NCI-H2081 treated with DMSO at 0.1 percent for 48 hours (cell line): ENCODE results near the gene RIPPLY2.
"Not testable (repeated sequence)": the region's sequence is repeated elsewhere in the genome, so short reads cannot be mapped to it uniquely, and the experiment has no call there.

Source experiments
- DNase-seq: peaks from one replicate; lab custom pipeline; 2025; lab: John Stamatoyannopoulos, UW

Gene RIPPLY2

DNA sequence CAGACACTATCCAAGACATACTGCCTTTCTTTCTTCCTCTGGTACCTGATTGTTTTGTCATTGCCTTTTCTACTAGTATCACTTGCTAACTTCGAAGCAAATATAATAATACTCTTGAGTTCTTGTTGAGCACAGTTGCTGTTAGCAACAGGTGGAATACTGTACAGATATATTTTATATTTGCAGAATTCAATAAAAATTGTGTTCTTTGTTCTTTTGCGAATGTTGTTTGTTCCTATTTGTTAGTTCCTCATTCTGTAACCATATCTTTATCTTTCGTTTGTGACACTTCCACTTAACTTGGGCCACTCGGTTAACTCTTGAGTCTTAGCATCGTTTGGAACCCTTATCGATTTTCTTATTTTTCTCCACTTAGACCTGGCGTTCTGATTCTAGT lies 7.2 kb downstream of the RIPPLY2 start:
- no peak for DNase-seq

DNA sequence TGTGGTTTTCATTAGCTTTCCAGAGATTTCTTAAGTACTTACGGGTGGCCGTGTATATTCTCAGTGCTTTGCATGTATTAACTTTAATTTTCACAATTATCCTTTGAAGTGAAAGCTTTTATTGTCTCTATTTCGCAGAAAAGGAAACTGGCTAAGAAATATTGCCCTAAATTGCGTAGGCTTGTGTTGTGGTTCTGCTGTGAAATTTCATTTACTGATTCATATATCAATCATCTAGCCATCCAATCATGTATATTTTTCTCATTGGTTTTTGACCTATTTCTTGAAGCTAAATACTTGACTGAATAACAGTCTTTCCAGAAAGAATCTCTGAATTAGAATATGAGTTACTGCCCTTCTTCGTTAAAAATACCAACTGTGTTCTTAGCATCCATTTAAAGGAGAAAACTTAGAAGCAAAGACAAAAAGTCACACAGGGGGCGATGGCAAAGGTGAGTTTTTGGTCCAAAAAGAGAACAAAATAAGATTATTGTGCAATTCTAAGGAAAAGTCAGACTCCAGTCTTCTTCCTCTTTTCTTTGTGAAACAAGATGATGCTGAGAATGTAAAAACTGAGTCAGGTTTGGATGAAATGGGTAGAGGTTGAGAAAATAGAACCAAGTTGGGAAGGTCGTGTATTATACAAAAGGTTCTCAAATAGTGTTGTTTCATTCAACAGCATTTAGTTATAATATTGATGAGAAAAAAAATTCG lies 7.8 kb downstream of the RIPPLY2 start:
- no peak for DNase-seq

DNA sequence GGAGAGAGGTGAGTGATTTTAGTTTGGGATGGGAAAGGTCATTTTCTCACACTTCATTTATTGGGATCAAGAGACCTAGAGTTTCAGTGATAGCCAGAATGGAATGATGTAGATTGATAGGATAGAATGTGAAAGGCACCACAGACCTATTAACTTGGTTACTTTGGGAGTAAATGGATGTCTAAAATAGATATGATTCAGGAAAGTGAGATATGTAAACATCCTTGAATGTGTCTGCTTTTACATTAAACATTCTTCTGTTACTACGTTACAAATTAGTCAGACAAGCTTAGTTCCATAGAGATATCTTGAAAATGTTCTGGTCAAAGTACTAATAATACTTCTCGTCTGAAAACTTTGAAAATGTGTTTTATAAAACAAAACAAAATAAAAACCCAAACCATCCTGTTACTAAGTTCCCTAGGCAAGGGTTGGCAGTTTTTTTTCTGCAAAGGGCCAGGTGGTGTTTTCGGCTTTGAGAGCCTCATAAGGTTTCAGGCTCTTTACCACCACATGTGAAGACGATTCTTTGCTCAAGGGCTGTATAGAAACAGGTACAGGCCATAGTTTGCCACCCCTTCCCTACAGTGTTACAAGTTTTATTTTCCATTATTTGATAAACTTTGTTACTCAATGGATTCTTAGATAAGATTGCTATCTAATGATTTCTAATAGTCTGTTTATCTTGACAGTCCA lies 9.8 kb downstream of the RIPPLY2 start:
- DNase-seq = no peak

DNA sequence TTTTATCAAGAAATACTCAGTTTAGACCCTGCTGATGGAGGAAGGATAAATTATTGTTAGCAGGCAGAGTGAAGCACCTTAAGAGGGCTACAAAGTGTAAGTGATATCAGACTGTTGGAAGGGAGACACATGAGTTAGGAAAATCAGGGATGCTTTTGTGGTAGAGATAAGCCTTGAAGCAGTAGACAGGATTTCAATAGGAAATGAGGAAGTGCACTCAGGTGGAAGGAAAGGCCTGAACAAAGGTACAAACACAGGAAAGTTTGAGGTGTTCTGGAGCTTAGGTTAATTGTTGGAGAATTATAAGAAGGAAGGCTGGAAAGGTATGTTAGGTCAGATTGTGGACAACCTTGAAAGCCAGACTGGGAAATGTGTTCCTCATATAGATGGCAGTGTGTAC lies 13.9 kb downstream of the RIPPLY2 start:
- no peak for DNase-seq

DNA sequence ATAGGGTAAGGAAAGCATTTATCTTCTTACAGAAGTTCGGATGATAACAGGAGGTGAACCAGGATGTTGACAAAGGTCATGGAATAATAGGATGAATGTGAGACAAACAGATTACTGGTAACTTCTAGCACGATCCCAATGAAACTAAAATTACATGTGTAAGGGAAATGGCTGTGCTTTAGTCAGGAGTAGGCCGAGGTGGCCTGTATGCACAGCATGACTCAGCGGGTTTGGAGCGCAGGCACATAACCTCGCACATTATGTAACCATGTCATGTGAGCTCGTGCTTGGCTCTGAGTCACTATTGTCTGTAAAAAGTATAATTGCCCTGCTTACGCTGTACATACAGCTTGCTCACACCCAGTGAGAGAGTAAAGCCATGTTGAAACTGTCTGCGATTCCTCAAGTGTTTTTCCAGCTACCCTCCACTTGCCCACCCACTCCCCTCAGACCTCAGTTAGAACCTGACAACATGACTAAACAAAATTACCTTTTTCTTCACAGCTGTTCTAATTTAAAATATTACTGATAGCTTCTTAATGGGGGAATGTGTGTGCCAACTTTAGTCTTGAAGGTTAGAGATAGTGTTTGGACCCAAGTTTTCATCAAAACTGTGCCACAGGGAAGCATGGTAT lies 14.5 kb downstream of the RIPPLY2 start:
- no peak for DNase-seq

DNA sequence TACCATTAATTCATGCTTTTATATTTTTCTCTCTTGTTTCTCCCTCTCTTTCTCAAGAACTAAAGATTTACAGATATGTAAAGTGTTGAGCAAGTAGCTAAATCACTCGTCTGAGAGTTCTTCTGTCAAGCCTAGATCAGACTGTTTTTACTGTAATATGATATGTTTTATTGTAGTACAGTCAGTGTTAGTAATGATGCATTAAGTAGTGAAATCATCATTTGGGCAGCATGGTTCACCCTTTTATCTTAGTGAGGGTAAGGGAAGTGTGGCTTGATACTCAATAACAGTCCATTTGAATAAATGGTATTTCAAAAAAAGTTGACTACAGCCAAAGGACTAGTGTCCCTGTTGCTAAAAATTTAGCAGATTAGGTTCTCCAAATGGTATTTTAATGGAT lies 15.5 kb downstream of the RIPPLY2 start:
- DNase-seq = no peak

DNA sequence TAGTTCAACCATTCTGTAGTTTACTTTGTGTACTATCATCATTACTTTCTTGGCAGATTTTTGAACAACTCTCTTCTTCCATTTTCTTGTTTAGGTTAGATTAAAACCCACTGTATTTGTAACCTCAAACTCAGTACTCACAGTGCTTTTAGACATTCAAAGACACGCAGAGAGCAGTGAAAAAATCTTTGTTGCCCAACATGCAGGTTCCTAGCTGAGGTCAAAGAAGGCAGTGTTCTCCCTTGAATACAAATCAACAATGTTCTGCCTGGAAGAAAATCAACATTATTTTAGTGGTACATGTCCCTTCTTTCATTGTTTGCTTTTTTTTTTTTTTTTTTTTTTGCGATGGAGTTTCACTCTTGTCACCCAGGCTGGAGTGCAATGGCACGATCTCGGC lies 17.5 kb downstream of the RIPPLY2 start:
- no peak for DNase-seq

DNA sequence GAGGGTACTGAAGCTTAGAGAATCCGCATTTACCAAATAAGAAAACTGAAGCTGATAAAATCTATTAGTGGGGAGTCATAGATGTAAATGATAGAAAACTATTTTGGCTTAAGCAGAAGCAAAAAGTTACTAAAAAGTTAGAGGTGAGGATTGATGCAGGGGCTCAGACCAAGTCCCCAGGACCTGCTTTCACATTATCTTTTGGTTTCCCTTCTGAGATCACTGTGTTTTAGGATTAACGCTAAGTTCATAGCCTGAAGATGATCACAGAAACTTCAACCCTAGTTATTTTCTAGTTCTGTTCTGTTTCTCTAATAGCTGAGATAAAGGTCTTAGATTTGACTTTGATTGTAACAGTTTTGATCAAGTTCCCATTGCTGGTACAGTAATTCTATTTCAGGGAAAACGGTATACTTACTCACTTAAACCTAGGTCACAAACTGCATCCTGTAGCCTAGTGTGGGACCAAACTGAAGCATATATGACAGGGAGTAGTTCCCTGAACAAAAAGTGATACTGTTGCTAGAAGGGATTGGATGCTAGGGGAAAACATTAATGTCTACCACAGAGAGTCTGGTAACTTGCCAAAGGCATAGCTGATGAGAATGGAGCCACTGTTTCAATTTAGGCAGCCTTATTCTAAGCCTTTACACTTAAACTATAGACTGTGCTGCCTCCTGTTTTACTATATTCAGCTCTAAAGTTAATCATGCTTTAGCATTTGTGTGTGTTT lies 19.4 kb downstream of the RIPPLY2 start:
- no peak for DNase-seq

DNA sequence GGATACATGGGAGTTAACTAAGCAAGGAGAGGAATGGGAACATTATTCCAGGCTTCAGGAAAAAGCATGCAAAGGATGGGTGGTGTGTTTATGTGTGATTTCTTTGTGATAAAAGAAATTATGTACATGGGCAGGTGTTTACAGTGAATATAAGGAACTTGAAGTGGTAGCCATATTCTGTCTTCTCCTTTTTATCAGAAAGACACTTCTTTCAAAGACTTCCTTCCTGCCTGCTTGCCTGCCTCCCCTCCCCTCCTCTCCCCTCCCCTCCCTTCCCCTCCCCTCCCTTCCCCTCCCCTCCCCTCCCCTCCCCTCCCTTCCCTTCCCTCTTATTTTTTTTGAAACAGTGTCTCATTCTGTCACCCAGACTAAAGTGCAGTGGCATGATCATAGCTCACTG lies 20.7 kb downstream of the RIPPLY2 start:
- no peak for DNase-seq

DNA sequence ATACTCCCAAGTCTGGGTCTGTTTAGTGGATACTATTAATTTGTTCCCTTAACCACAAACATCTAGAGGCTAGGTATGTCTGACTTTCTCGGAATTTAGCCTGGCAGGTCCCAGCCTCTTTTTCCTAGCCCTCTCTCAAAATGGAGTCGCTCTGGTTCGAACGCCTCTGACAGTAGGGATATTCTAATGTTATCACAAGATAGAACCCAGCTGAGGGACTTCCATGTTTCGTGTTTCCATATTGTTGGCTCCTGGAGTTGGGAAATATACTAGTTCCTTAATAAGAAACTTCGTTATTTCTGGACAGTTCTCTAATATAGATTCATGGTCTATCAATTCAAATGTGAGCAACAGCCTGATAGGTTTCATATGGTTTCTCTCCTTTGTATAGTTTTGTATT lies 22.7 kb downstream of the RIPPLY2 start:
- no peak for DNase-seq

DNA sequence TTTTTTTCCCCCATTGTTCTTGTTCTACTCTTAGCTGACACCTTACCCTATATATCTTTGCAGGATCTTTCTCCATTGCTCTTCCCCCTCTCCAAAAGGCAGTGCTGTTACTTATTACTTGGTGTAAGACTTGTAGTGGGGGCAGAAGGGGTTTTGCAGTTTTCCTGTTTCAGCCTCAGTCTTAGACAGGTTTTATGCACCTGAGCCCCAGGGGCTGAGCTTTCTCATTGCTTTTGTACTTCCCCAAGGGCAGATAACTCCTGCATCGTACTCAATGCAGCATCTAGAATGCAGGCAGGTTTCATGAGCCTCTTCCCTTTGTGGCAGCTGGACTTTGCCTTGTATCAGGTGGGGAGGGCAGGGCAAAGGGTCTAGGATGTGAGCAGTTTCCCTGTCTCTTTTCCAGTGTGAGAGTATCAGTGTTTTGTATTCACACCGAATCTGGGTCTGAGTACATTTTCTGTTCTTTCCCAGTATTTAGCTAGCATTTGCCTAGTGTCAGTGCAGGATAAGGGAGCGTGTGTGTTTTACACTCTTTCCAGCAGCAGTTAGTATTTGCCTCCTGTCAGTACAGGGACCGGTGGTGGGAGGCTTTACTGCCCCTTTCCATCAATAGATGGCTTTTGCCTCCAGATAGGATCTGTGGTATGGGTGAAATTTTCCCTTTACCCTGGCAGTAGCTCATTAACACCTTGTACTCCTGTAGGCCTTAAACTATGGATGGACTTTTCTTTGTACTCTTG lies 25.9 kb downstream of the RIPPLY2 start:
- DNase-seq = no peak

DNA sequence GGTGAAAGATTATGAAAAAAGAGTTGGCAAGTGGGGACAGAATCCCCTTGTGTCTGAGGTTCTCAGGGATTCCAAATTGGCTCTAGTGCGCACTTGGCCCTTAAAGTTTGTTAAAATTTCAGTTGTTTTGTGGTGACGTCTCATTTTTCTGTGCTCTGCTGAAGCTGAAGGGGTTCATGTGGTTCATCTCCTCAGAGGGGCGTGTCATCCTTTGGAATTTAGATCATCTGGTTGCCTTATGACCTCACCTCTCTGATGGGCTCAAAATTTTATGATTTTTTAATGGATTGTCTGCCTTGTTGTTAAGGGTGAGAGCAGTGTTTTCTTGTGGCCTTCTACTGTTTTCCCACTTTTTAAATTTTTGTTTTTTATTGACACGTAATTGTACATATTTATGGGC lies 26.6 kb downstream of the RIPPLY2 start:
- DNase-seq = no peak

DNA sequence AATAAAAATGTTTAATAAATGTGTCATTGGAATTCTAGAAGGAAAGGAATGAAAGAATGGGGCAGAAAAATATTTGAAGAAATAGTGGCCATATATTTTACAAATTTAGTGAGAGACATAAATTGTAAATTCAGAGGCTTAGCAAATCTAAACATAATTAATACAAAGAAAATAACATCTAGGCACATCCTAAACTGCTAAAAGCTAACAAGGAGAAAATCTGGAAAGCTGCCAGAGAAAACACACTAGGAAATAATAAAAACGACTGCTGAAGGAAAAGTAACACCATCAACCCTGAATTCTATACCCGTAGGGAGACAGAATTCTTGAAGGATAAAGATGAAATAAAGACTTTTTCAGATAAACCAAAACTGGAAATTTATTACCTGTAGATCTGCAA lies 30.1 kb downstream of the RIPPLY2 start:
- DNase-seq = no peak

DNA sequence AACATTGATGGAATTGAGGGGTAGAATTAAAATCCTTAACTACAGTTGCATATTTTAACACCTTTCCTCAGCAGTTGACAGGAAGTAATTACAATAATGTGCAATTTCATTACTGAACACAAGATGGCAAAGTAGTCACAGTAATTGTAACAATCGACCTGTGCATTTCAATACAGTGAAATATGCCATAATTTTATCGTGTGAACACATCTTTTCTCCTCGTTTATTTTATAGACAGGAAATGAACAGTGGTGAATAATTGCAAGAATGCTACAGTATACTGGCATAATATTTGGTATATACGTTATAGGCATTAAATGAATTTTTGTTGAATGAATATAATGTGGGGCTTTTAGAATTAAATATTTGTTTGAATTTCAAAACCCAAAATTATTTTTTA lies 31.4 kb downstream of the RIPPLY2 start:
- DNase-seq = peak; percentile 45

DNA sequence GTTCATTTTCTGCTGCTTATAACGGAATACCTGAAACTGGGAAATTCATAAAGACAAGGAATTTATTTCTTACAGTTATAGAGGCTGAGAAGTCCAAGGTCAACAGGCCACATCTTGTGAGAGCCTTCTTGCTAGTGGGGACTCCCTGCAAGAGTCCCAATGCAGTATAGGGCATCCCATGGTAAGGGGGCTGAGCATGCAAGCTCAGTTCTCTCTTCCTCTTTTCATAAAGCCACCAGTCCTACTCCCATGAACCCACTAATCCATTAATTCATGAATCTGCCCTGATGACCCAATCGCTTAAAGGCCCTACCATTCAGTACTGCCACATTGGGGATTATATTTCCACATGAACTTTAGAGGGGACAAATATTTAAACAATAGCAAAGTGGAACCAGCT lies 32.8 kb downstream of the RIPPLY2 start:
- DNase-seq = no peak

DNA sequence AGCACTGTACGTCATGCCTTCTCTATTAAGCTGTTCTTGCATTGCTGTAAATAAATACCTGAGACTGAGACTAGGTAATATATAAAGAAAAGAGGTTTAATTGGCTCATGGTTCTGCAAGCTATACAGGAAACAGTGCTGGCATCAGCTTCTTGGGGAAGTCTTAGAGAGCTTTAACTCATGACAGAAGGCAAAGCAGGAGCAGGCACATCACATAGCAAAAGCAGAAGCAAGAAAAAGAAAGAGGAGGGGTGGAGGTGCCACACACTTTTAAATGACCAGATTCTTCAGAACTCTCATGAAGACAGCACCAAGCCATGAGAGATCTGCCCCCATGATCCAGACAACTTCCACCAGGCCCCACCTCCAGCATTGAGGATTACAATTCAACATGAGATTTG lies 36.5 kb downstream of the RIPPLY2 start:
- no peak for DNase-seq

DNA sequence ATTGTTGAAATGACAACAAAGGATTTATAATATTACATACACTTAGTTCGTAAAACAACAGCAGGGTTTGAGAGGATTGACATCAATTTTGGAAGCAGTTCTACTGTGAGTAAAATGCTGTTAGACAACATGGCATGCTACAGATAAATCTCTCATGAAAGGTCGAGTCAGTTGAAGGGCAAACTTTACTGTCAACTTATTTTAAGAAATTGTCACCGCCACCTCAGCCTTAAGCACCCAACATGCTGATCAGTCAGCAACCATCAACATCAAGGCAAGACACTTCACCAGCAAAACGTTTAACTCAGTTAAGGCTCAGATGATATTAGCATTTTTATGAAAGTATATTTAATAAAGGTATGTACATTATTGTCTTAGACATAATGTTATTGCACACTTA lies 37.4 kb downstream of the RIPPLY2 start:
- DNase-seq = no peak

DNA sequence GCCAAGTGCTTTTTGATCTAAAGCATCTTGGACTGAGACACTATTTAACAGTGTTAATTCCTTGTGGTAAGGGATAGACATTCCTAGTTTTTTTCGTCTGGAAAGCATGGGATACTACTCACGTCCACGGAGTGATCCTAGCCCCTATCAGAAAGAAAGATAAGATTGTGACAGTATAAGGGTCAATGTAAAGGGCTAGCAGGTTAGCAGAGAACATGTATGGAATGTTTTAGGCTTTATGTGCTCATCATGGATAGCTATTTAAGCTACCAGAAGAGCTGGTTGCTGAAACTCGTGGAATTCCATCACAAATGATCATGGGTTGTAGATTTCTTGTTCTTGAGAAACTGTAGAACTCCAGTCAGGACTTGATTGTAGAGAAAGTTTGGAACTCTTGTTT lies 38.4 kb downstream of the RIPPLY2 start:
- DNase-seq = no peak

DNA sequence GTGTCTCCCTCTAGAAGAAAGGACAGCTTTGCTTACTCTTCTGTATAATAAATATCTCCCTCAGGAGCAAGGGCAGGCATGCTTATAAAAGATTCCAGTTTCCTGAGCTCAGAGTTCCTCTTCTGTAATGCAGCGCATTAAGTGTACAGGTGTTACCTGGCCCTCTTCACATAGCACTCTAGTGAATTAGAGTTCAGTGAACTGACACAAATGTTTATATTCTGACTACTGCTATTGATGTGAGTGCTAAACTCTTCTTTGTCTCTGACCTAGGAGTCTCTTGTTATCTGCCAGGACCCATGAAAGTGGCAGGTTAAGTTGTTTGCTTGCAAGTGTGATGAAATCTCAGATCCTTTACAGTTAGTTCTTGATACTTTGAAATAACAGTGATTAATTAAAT lies 39.9 kb downstream of the RIPPLY2 start:
- no peak for DNase-seq

DNA sequence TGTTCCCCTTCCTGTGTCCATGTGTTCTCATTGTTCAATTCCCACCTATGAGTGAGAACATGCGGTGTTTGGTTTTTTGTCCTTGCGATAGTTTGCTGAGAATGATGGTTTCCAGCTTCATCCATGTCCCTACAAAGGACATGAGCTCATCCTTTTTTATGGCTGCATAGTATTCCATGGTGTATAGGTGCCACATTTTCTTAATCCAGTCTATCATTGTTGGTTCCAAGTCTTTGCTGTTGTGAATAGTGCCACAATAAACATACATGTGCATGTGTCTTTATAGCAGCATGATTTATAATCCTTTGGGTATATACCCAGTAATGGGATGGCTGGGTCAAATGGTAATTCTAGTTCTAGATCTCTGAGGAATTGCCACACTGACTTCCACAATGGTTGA lies 43.9 kb downstream of the RIPPLY2 start:
- not testable (repeated sequence) for DNase-seq

DNA sequence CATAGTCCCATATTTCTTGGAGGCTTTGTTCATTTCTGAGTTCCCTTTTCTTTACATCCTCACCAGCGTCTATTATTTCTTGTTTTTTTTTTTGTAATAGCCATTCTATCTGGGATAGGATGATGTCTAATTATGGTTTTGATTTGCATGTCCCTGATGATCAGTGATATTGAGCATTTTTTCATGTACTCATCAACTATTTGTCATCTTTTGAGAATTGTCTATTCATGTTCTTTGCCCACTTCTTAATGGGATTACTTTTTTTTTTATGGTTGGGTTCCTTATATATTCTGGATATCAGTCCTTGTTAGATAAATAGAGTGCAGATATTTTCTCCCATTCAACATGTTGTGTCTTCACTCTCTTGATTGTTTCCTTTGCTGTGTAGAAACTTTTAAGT lies 48.5 kb downstream of the RIPPLY2 start:
- no peak for DNase-seq

DNA sequence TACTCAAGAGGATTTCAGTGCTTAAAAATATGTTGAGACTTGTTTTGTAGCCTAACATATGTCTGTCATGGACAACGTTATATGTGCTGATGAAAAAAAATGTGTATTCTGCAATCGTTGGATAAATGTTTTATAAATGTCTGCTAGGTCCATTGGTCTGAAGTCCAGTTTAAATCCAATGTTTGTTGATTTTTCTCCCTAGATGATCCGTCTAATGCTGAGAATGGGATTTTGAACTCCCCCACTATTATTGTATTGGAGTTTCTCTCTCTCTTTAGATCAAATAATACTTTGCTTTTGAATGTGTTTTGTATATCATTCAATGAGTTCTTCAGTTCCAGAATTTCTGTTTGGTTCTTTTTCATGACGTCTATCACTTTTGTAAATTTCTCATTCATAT lies 51.2 kb downstream of the RIPPLY2 start:
- DNase-seq = no peak
